ENCODE measurements around the gene AKAP10. TPM values are rescaled to one million over a fixed set of nuclear protein-coding genes. Genes with fewer than 3 reads are reported as not detected.

AKAP10 gene
- total and polyA plus RNA-seq, 2 donors (not counting 3 experiments of a cell fraction or from before 2014, with no cell fraction given), result 10.0 to 27.1 TPM

GRCh38 chr17:19873346-19873745 lies 104.3 kb downstream of the AKAP10 start:
- TF ChIP-seq JUN (IDR thresholded peaks at IDR 0.05; ENCODE audit: borderline replicate concordance, insufficient read depth, insufficient read length, low read depth) (no peak), MAX (IDR thresholded peaks at IDR 0.05; ENCODE audit: insufficient read depth, insufficient read length) (no peak), GATA2 (IDR thresholded peaks at IDR 0.05; ENCODE audit: insufficient read depth, insufficient read length, low read depth, low read length) (no peak), FOS (IDR thresholded peaks at IDR 0.05; ENCODE audit: borderline replicate concordance, insufficient read depth, low read length) (no peak), CTCF (IDR thresholded peaks at IDR 0.05; ENCODE audit: extremely low read depth in 1 of 2, insufficient read depth in 1 of 2, low read depth in 1 of 2, low read length in 2 of 2) (no peak), POLR2AphosphoS5 (IDR thresholded peaks at IDR 0.05; ENCODE audit: insufficient read depth, low read depth, low read length) (no peak), MYC (IDR thresholded peaks at IDR 0.05; ENCODE audit: low read depth, low read length) (no peak), POLR2A (IDR thresholded peaks at IDR 0.05; ENCODE audit: low read depth, low read length) (no peak), EZH2 (IDR thresholded peaks at IDR 0.05; ENCODE audit: borderline replicate concordance, low read depth, low read length, severe bottlenecking) (no peak)
- Histone ChIP-seq H3K9me1 (replicated peaks; ENCODE audit: control insufficient read depth, extremely low read depth, insufficient read depth, low read length) (no peaks in the 10 kb centered on the region), H3K27me3 (ENCODE audit: control insufficient read depth in 2 of 2, insufficient read depth in 2 of 2, low read length in 2 of 2) (peaks cover 0 to 6% of the 10 kb centered on the region in 2 experiments), H3K79me2 (ENCODE audit: control insufficient read depth, insufficient read depth, low read length) (no peaks in the 10 kb centered on the region), H2AFZ (ENCODE audit: low read depth, low read length) (no peak overlapping the region), H3K36me3 (ENCODE audit: control insufficient read depth in 2 of 2, extremely low read depth in 1 of 2, insufficient read depth in 2 of 2, low read length in 2 of 2) (no peaks in the 10 kb centered on the region), H3K4me1 (ENCODE audit: control insufficient read depth, extremely low read depth, insufficient read depth, low read length) (no peaks in the 10 kb centered on the region), H3K27ac (ENCODE audit: insufficient read depth, low read depth, low read length) (no peak overlapping the region), H3K4me2 (ENCODE audit: insufficient read depth, low read length) (no peak overlapping the region), H4K20me1 (replicated peaks; ENCODE audit: control insufficient read depth, extremely low read depth, insufficient read depth, low read length) (no peaks in the 10 kb centered on the region), H3K9ac (replicated peaks; ENCODE audit: extremely low read depth, insufficient read depth, low read length) (no peak overlapping the region), H3K4me3 (replicated peaks in 1 of 3; ENCODE audit: insufficient read depth in 1 of 3, low read depth in 1 of 3, low read length in 3 of 3) (no peak overlapping the region), H3K9me3 (replicated peaks; ENCODE audit: control insufficient read depth, insufficient read depth, low read length) (no peaks in the 10 kb centered on the region)
- dilution Hi-C loops (cut with MboI; ENCODE audit: extremely low pct_ligation_motif_present, low sequenced_read_pairs), result no loop called here
- ChIA-PET CTCF (no interaction called here), POLR2A (no interaction called here)
- no peak for DNase-seq (ENCODE audit: low read depth, low spot score)
- intact Hi-C loops (cut with micrococcal nuclease), result no loop called here
- FAIRE-seq, result no peak
- no TSS peak for BruUV-seq (replicated peaks)
